T-helper 17 cell (primary cell): ENCODE data around the gene CIB2. TPM values are rescaled to one million over a fixed set of nuclear protein-coding genes. Genes with fewer than 3 reads are reported as not detected.

Experiments used
- ATAC-seq: fragments of 150-1000 bp; cut with Tn5 transposase; 2 replicates; pipeline ENCODE4 v1.10.0; 2021; ENCODE audit warnings: mild to moderate bottlenecking, moderate library complexity
- DNase-seq, 3 donors: peaks; one replicate each; pipeline versions ENCODE4 v3.0.0 to v3.0.0-alpha.2; 2020 to 2021
- H3K9me3 ChIP-seq: one replicate; pipeline ENCODE4 v1.7.0; 2013; ENCODE audit warnings: low read length, mild to moderate bottlenecking; ENCODE audit not compliant: control insufficient read depth, poor library complexity, severe bottlenecking
- H3K27ac Mint-ChIP-seq: one replicate; pipeline ENCODE4 v1.8.0; 2022; ENCODE audit warnings: mild to moderate bottlenecking, moderate library complexity, mixed read lengths
- H3K27me3 Mint-ChIP-seq: one replicate; pipeline ENCODE4 v1.8.0; 2022; ENCODE audit warnings: mixed read lengths
- H3K36me3 Mint-ChIP-seq: one replicate; pipeline ENCODE4 v1.8.0; 2022; ENCODE audit warnings: low read depth, mixed read lengths
- H3K4me1 Mint-ChIP-seq: one replicate; pipeline ENCODE4 v1.8.0; 2022; ENCODE audit warnings: mild to moderate bottlenecking, mixed read lengths
- H3K4me3 Mint-ChIP-seq: one replicate; pipeline ENCODE4 v1.8.0; 2022; ENCODE audit warnings: mild to moderate bottlenecking, moderate library complexity, mixed read lengths
- total RNA-seq, 4 donors: library from RNA in 2 of 4; stranded (reverse) in 2 of 4; gene quantifications; one replicate each; pipeline ENCODE4 v1.2.3 and lab custom pipeline; 2022 to 2026

Gene CIB2
- total RNA-seq, 2 donors from 2014 or later: 0.63 to 0.65 TPM

- ATAC-seq: no peak
- H3K36me3 Mint-ChIP-seq: no peaks in the 10 kb centered on the region
- no peaks in the 10 kb centered on the region for H3K9me3 ChIP-seq
- no peak overlapping the region for H3K4me3 Mint-ChIP-seq
- peaks cover 6% of the 10 kb centered on the region for H3K4me1 Mint-ChIP-seq
- no peak overlapping the region for H3K27ac Mint-ChIP-seq
- H3K27me3 Mint-ChIP-seq: peaks cover 6% of the 10 kb centered on the region
- no peak for DNase-seq
Observed at GRCh38 chr15:78098131-78098755, 33.0 kb downstream of the CIB2 start.

GRCh38 chr15:78097667-78098066 lies 33.6 kb downstream of the CIB2 start:
- no peak for ATAC-seq
- H3K4me3 Mint-ChIP-seq: no peak overlapping the region
- peaks cover 6% of the 10 kb centered on the region for H3K27me3 Mint-ChIP-seq
- no peaks in the 10 kb centered on the region for H3K36me3 Mint-ChIP-seq
- H3K4me1 Mint-ChIP-seq: peaks cover 4% of the 10 kb centered on the region
- no peaks in the 10 kb centered on the region for H3K9me3 ChIP-seq
- H3K27ac Mint-ChIP-seq: no peak overlapping the region
- no peak for DNase-seq

GRCh38 chr15:78093242-78094020 lies 37.8 kb downstream of the CIB2 start:
- H3K4me3 Mint-ChIP-seq: no peak overlapping the region
- H3K27ac Mint-ChIP-seq: peak overlapping the region; percentile 29
- ATAC-seq (no peak), DNase-seq (no peak)
- H3K27me3 Mint-ChIP-seq: peaks cover 14% of the 10 kb centered on the region
- H3K9me3 ChIP-seq: no peaks in the 10 kb centered on the region
- peaks cover 5% of the 10 kb centered on the region for H3K4me1 Mint-ChIP-seq
- peaks cover 2% of the 10 kb centered on the region for H3K36me3 Mint-ChIP-seq

- Mint-ChIP-seq H3K4me1 (peaks cover 5% of the 10 kb centered on the region), H3K27ac (no peak within 1 kb of the TSS), H3K27me3 (peaks cover 14% of the 10 kb centered on the region), H3K36me3 (peaks cover 2% of the 10 kb centered on the region), H3K4me3 (no peak within 1 kb of the TSS)
- ATAC-seq (no peak), DNase-seq (no peak)
- no peaks in the 10 kb centered on the region for H3K9me3 ChIP-seq
Observed at GRCh38 chr15:78092261-78093041, 38.8 kb downstream of the CIB2 start, which contains the start of gene SH2D7. Gene SH2D7 (plus strand): TSS chr15:78092561. CDS start chr15:78092585, 24 bp downstream.

- H3K4me1 Mint-ChIP-seq: peaks cover 7% of the 10 kb centered on the region
Observed at GRCh38 chr15:78090422-78091063, 40.7 kb downstream of the CIB2 start.

GRCh38 chr15:78088773-78089080 lies 42.5 kb downstream of the CIB2 start:
- Mint-ChIP-seq H3K27ac (no peak overlapping the region), H3K36me3 (peaks cover 2% of the 10 kb centered on the region), H3K27me3 (peaks cover 7% of the 10 kb centered on the region), H3K4me1 (peaks cover 7% of the 10 kb centered on the region), H3K4me3 (no peak overlapping the region)
- ATAC-seq (no peak), DNase-seq (no peak)
- H3K9me3 ChIP-seq: no peaks in the 10 kb centered on the region

More at GRCh38 chr15:78090422-78091063, 40.7 kb downstream of the CIB2 start:
- ATAC-seq (no peak), DNase-seq (no peak)
- Mint-ChIP-seq H3K4me3 (no peak overlapping the region), H3K27me3 (peaks cover 14% of the 10 kb centered on the region), H3K27ac (peak overlapping the region; percentile 10), H3K36me3 (peaks cover 2% of the 10 kb centered on the region)
- H3K9me3 ChIP-seq: no peaks in the 10 kb centered on the region

GRCh38 chr15:78087951-78088772 lies 43.1 kb downstream of the CIB2 start:
- no peaks in the 10 kb centered on the region for H3K9me3 ChIP-seq
- no peak overlapping the region for H3K27ac Mint-ChIP-seq
- peaks cover 2% of the 10 kb centered on the region for H3K36me3 Mint-ChIP-seq
- peak overlapping the region; percentile 25 for H3K4me3 Mint-ChIP-seq
- ATAC-seq (no peak), DNase-seq (no peak)
- H3K27me3 Mint-ChIP-seq: peaks cover 7% of the 10 kb centered on the region
- H3K4me1 Mint-ChIP-seq: peaks cover 7% of the 10 kb centered on the region

- H3K9me3 ChIP-seq: no peaks in the 10 kb centered on the region
- H3K4me1 Mint-ChIP-seq: peaks cover 2% of the 10 kb centered on the region
- no peak for ATAC-seq
- no peak for DNase-seq
- H3K27me3 Mint-ChIP-seq: no peaks in the 10 kb centered on the region
- H3K36me3 Mint-ChIP-seq: no peaks in the 10 kb centered on the region
- no peak overlapping the region for H3K4me3 Mint-ChIP-seq
- H3K27ac Mint-ChIP-seq: no peak overlapping the region
Observed at GRCh38 chr15:78085928-78086327, 45.3 kb downstream of the CIB2 start.

- Mint-ChIP-seq H3K36me3 (no peaks in the 10 kb centered on the region), H3K27me3 (no peaks in the 10 kb centered on the region), H3K4me1 (peaks cover 2% of the 10 kb centered on the region), H3K4me3 (no peak overlapping the region), H3K27ac (no peak overlapping the region)
- DNase-seq (no peak), ATAC-seq (no peak)
- no peaks in the 10 kb centered on the region for H3K9me3 ChIP-seq
Observed at GRCh38 chr15:78084449-78084750, 46.8 kb downstream of the CIB2 start.

- Mint-ChIP-seq H3K27me3 (no peaks in the 10 kb centered on the region), H3K27ac (no peak overlapping the region), H3K36me3 (no peaks in the 10 kb centered on the region), H3K4me3 (no peak overlapping the region), H3K4me1 (peaks cover 2% of the 10 kb centered on the region)
- DNase-seq (no peak), ATAC-seq (no peak)
- no peaks in the 10 kb centered on the region for H3K9me3 ChIP-seq
Observed at GRCh38 chr15:78083687-78084448, 47.4 kb downstream of the CIB2 start.

- DNase-seq (no peak), ATAC-seq (no peak)
- Mint-ChIP-seq H3K36me3 (no peaks in the 10 kb centered on the region), H3K27me3 (no peaks in the 10 kb centered on the region), H3K4me3 (no peak overlapping the region), H3K27ac (no peak overlapping the region), H3K4me1 (peaks cover 3% of the 10 kb centered on the region)
- H3K9me3 ChIP-seq: no peaks in the 10 kb centered on the region
Observed at GRCh38 chr15:78083186-78083585, 48.1 kb downstream of the CIB2 start.

- Mint-ChIP-seq H3K4me1 (peaks cover 8% of the 10 kb centered on the region), H3K36me3 (no peaks in the 10 kb centered on the region), H3K27me3 (no peaks in the 10 kb centered on the region), H3K27ac (no peak overlapping the region), H3K4me3 (no peak overlapping the region)
- DNase-seq: no peak
- H3K9me3 ChIP-seq: no peaks in the 10 kb centered on the region
- no peak for ATAC-seq
Observed at GRCh38 chr15:78082743-78083110, 48.5 kb downstream of the CIB2 start.
